H1 (cell line): ENCODE results near the gene ARHGAP26. TPM values are rescaled to one million over a fixed set of nuclear protein-coding genes. Genes with fewer than 3 reads are reported as not detected.

Source experiments
- CBX5 ChIP-seq: fragments of 300-800, 300-1000 bp; sonication (generic); IDR thresholded peaks from 2 replicates; pipeline ENCODE4 v1.7.1; 2016; ENCODE audit warnings: antibody characterized with exemption, low read length, low read depth
- CHD7 ChIP-seq: fragments of 300-600 bp; sonication (generic); IDR thresholded peaks from 2 replicates; pipeline ENCODE4 v1.7.1; 2012; ENCODE audit warnings: low read length, moderate library complexity, mild to moderate bottlenecking, inconsistent platforms; ENCODE audit not compliant: insufficient replicate concordance
- CREB1 ChIP-seq: IDR thresholded peaks from 2 replicates; pipeline ENCODE4 v1.6.1; 2012; ENCODE audit warnings: inconsistent platforms
- NANOG ChIP-seq: IDR thresholded peaks from 2 replicates; pipeline ENCODE4 v1.6.1; 2011; ENCODE audit warnings: low read length, low read depth, mild to moderate bottlenecking, inconsistent platforms; ENCODE audit not compliant: insufficient read depth, poor library complexity, severe bottlenecking
- polyA plus RNA-seq, 7 experiments: library from polyadenylated mRNA; depleted of rRNA in 3 of 7; stranded (reverse) in 5 of 7; unstranded in 2 of 7; fragments of >200 nt in 5 of 7; fragments of 200-250 nt in 2 of 7; gene quantifications; 1 replicate in 5 of 7; 2 replicates in 1 of 7; 4 replicates in 1 of 7; pipeline versions ENCODE4 v1.2.1 to v1.2.3, GENCODE V29; 2011 to 2013; ENCODE audit warnings: missing spikeins in 2 of 7, mixed read lengths in 2 of 7
- total RNA-seq: library from RNA; stranded (reverse); fragmentation: NEBNext Ultra II Directional; extraction: Animal tissue kit (Norgen Biotek cat#: 25700); gene quantifications from 2 replicates; pipeline ENCODE4 v1.2.1, GENCODE V29; 2021

Gene ARHGAP26
- total and polyA plus RNA-seq, 2 of the 8 experiments (the other 6 are each of a cell fraction or from before 2014, with no cell fraction given) = 7.1 to 24.8 TPM

GRCh38 chr5:143117821-143118220, 347.6 kb downstream of the ARHGAP26 start (continued):
- TF ChIP-seq CHD7 = no peak
- no peak for TF ChIP-seq NANOG
- no peak for TF ChIP-seq CREB1
- TF ChIP-seq CBX5 = no peak
